Activated CD4-positive, alpha-beta T cell treated with anti-CD3 and anti-CD28 coated beads, Interleukin-2, amount 10 ng/mL, durations not matched to agents 7 days and 5 days (primary cell): ENCODE data around the gene ERAL1. TPM values are rescaled to one million over a fixed set of nuclear protein-coding genes. Genes with fewer than 3 reads are reported as not detected.
"Not testable (repeated sequence)": the region's sequence is repeated elsewhere in the genome, so short reads cannot be mapped to it uniquely, and the experiment has no call there.

ENCODE experiments used
- CTCF ChIA-PET: fragments of 350-600 bp; sonication (Branson Sonifier 250); formaldehyde crosslinking; loops from one replicate; lab custom pipeline; 2021; ENCODE audit warnings: antibody characterized with exemption; lab: Charles Lee
- POLR2A ChIA-PET: fragments of 350-600 bp; sonication (Branson Sonifier 250); formaldehyde crosslinking; loops from one replicate; lab custom pipeline; 2021; ENCODE audit warnings: antibody characterized with exemption; lab: Charles Lee
- DNase-seq: peaks from one replicate; pipeline ENCODE4 v3.0.0-alpha.2; 2020
- H3K27ac Mint-ChIP-seq: one replicate; pipeline ENCODE4 v1.8.0; 2021; ENCODE audit warnings: mild to moderate bottlenecking, moderate library complexity, mixed read lengths
- H3K27me3 Mint-ChIP-seq: one replicate; pipeline ENCODE4 v1.8.0; 2021; ENCODE audit warnings: mixed read lengths
- H3K36me3 Mint-ChIP-seq: one replicate; pipeline ENCODE4 v1.8.0; 2021; ENCODE audit warnings: low read depth, mixed read lengths
- H3K4me1 Mint-ChIP-seq: one replicate; pipeline ENCODE4 v1.8.0; 2021; ENCODE audit warnings: mixed read lengths
- H3K4me3 Mint-ChIP-seq: one replicate; pipeline ENCODE4 v1.8.0; 2021; ENCODE audit warnings: mild to moderate bottlenecking, moderate library complexity, mixed read lengths
- H3K9me3 Mint-ChIP-seq: one replicate; pipeline ENCODE4 v1.8.0; 2021; ENCODE audit warnings: mixed read lengths
- total RNA-seq, 2 experiments: library from RNA; stranded (reverse); gene quantifications; one replicate each; pipeline ENCODE4 v1.2.3, GENCODE V29; 2021

Gene ERAL1
- total RNA-seq, 2 experiments from 2014 or later, result 40.8 to 42.9 TPM

DNA sequence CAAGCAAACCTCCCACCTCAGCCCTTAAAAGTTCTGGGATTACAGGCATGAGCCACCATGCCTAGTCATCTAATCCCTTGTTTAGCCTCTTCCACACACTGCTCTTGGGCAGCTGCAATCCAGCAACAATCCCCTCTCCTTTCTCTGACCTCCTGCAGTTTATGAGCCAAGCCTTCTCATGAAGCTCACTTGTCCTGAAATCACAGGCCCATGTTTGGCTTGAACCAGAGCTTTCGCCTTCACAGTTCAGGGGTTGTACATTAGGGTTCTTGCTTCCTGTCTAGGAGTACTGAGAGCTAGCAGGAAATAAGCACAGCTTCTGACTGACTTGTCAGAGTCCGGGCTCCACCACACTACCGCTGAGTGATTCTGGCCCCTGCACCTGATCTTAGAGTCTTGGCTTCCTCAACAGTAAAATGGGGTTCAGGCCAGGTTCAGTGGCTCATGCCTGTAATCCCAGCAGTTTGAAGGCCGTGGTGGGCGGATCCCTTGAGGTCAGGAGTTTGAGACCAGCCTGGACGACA, 16.3 kb downstream of the ERAL1 start:
- CTCF ChIA-PET, result interaction anchor here (0.7 to 3.0 kb wide), 12 partner anchors 10 to 633 kb away, joined by 3 to 14 read pairs (median 4); partner anchors contain the start of gene DHRS13
- no peak overlapping the region for H3K4me3 Mint-ChIP-seq
- POLR2A ChIA-PET, result interaction anchor here (0.6 to 0.7 kb wide), 2 partner anchors 11 to 16 kb away, joined by 3 to 4 read pairs; no protein-coding TSS in a partner anchor
- H3K9me3 Mint-ChIP-seq, result no peaks in the 10 kb centered on the region
- H3K36me3 Mint-ChIP-seq, result peaks cover 2% of the 10 kb centered on the region
- H3K27ac Mint-ChIP-seq, result peak overlapping the region; percentile 93
- DNase-seq, result peak; percentile 61
- no peaks in the 10 kb centered on the region for H3K27me3 Mint-ChIP-seq
- peaks cover 14% of the 10 kb centered on the region for H3K4me1 Mint-ChIP-seq

- Mint-ChIP-seq H3K9me3 (no peaks in the 10 kb centered on the region), H3K4me1 (peaks cover 19% of the 10 kb centered on the region), H3K4me3 (no peak overlapping the region), H3K27ac (no peak overlapping the region), H3K27me3 (no peaks in the 10 kb centered on the region), H3K36me3 (peaks cover 12% of the 10 kb centered on the region)
- ChIA-PET CTCF (no interaction called here), POLR2A (no interaction called here)
- no peak for DNase-seq
Measured at GRCh38 chr17:28873839-28874238, 19.0 kb downstream of the ERAL1 start.

DNA sequence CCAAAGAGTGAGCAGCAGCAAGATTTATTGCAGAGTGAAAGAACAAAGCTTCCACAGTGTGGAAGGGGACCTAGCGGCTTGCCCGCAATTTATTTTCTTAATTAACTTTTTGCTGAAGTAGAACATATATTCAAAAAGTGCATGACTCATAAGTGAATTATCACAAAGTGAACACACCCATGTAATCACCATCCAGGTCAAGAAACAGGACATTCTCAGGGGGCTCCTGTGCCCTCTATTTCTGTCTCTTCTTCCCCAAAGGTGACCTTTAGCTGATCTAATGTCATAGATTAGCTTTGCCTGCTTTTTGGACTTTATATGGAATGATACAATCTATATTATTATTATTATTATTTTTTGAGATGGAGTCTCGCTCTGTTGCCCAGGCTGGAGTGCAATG, 19.9 kb downstream of the ERAL1 start:
- no peak for DNase-seq
- CTCF ChIA-PET, result interaction anchor here (0.7 to 1.2 kb wide), 3 partner anchors 24 to 72 kb away, joined by 3 to 5 read pairs (median 3); no protein-coding TSS in a partner anchor
- Mint-ChIP-seq H3K27me3 (no peaks in the 10 kb centered on the region), H3K36me3 (peaks cover 15% of the 10 kb centered on the region), H3K4me1 (peaks cover 21% of the 10 kb centered on the region), H3K27ac (no peak overlapping the region), H3K9me3 (no peaks in the 10 kb centered on the region), H3K4me3 (no peak overlapping the region)
- POLR2A ChIA-PET, result no interaction called here

- CTCF ChIA-PET, result interaction anchor here (0.9 kb wide), 1 partner anchor 150 kb away, joined by 4 read pairs; the partner anchor contains the start of gene TLCD1
- H3K9me3 Mint-ChIP-seq, result no peaks in the 10 kb centered on the region
- POLR2A ChIA-PET, result no interaction called here
- DNase-seq, result no peak
- no peak overlapping the region for H3K27ac Mint-ChIP-seq
- peaks cover 20% of the 10 kb centered on the region for H3K4me1 Mint-ChIP-seq
- no peak overlapping the region for H3K4me3 Mint-ChIP-seq
- no peaks in the 10 kb centered on the region for H3K27me3 Mint-ChIP-seq
- H3K36me3 Mint-ChIP-seq, result peaks cover 25% of the 10 kb centered on the region
Measured at GRCh38 chr17:28875848-28876550, 21.2 kb downstream of the ERAL1 start.

DNA sequence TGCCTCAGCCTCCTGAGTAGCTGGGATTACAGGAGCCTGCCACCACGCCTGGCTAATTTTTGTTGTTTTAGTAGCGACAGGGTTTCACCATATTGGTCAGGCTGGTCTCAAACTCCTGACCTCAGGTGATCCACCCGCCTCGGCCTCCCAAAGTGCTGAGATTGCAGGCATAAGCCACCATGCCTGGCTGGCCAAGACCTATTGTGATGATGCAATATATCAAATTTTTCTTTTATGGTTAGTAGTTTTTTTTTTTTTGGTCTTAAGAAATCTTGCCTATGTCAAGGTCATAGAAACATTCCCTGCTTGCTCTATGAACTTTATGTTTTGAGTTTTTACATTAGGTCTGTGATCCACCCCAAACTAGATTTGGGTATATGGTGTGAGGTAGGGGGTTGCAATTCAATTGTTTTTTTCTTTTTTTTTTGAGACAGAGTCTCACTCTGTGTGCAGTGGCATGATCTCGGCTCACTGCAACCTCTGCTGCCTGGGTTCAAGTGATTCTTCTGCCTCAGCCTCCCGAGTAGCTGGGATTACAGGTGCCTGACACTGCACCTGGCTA, 22.4 kb downstream of the ERAL1 start:
- H3K4me1 Mint-ChIP-seq, H3K9me3 Mint-ChIP-seq, POLR2A ChIA-PET, H3K27me3 Mint-ChIP-seq, CTCF ChIA-PET, H3K4me3 Mint-ChIP-seq, H3K27ac Mint-ChIP-seq, DNase-seq: not testable (repeated sequence)
- peaks cover 29% of the 10 kb centered on the region for H3K36me3 Mint-ChIP-seq

GRCh38 chr17:28878158-28878910, 23.5 kb downstream of the ERAL1 start:
- POLR2A ChIA-PET, result no interaction called here
- Mint-ChIP-seq H3K27ac (no peak overlapping the region), H3K4me1 (peaks cover 8% of the 10 kb centered on the region), H3K27me3 (no peaks in the 10 kb centered on the region), H3K36me3 (peaks cover 39% of the 10 kb centered on the region), H3K4me3 (no peak overlapping the region), H3K9me3 (no peaks in the 10 kb centered on the region)
- DNase-seq, result no peak
- CTCF ChIA-PET, result interaction anchor here (1.1 to 1.6 kb wide), 5 partner anchors 19 to 152 kb away, joined by 3 to 5 read pairs (median 3); partner anchors contain the start of gene FLOT2

DNA sequence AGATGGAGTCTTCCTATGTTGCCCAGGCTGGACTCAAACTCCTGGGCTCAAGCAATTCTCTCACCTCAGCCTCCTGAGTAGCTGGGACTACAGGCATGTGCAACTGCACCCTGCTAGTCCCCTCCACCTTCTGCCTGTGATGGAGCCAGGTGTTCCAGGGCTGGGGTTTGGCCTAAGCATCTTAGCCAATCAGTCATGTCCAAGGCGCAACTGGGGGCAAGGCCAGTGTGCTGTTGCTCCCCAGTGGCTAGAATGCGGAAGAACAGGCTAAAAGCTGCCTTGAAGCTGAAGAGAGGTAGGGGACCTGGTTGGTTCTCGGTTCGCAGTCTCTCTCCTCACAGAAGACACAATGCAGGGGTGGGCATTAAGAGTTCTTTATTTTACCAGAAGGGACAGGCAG, 24.2 kb downstream of the ERAL1 start:
- no peaks in the 10 kb centered on the region for H3K27me3 Mint-ChIP-seq
- DNase-seq, result no peak
- peaks cover 8% of the 10 kb centered on the region for H3K4me1 Mint-ChIP-seq
- POLR2A ChIA-PET, result no interaction called here
- H3K27ac Mint-ChIP-seq, result no peak overlapping the region
- H3K9me3 Mint-ChIP-seq, result no peaks in the 10 kb centered on the region
- CTCF ChIA-PET, result interaction anchor here (1.0 to 2.3 kb wide), 8 partner anchors 10 to 152 kb away, joined by 3 to 8 read pairs (median 3); partner anchors contain the start of gene FLOT2
- H3K4me3 Mint-ChIP-seq, result no peak overlapping the region
- H3K36me3 Mint-ChIP-seq, result peaks cover 40% of the 10 kb centered on the region

DNA sequence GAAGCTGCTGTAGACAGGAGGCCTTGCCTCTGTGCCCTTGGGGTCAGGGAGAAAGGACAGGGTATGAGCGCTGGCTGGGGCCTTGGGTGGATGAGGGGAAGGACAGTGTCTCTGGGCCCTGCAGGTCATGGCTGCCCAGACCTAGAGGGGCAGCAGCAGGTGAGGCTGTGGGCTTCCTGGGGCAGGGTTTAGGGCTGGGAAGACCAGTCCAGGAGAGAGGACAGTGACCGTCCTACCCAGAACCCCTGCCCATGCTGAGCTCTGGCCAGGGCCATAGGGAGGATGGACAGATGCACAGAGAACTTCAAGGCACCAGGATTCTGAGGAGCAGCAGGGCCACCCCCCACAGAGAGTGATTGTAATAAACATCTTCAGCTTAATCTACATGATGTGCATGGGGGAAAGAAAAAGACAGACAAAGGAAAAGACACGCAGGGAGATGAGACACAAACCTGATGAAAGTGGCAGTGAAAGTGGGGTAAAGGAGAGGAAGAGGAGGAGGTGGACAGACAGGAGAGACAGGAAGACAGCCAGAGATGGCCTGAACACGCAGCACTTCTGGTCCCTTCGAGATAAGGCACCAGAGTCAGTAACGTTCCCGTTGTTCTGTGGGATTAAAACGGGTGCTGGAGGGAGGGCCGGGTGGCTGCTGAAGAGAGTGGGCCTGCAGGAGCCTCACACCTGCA, 25.2 kb downstream of the ERAL1 start:
- CTCF ChIA-PET, result interaction anchor here (1.0 to 2.3 kb wide), 7 partner anchors 11 to 153 kb away, joined by 3 to 8 read pairs (median 3); partner anchors contain the start of gene FLOT2
- peaks cover 8% of the 10 kb centered on the region for H3K4me1 Mint-ChIP-seq
- no peaks in the 10 kb centered on the region for H3K9me3 Mint-ChIP-seq
- peak overlapping the region; percentile 78 for H3K27ac Mint-ChIP-seq
- POLR2A ChIA-PET, result interaction anchor here (0.6 kb wide), 1 partner anchor 155 kb away, joined by 5 read pairs; no protein-coding TSS in a partner anchor
- H3K4me3 Mint-ChIP-seq, result no peak overlapping the region
- H3K27me3 Mint-ChIP-seq, result no peaks in the 10 kb centered on the region
- H3K36me3 Mint-ChIP-seq, result peaks cover 48% of the 10 kb centered on the region
- no peak for DNase-seq

GRCh38 chr17:28880572-28880945, 25.7 kb downstream of the ERAL1 start:
- Mint-ChIP-seq H3K4me1 (peaks cover 8% of the 10 kb centered on the region), H3K4me3 (no peak overlapping the region), H3K27me3 (no peaks in the 10 kb centered on the region), H3K27ac (no peak overlapping the region), H3K36me3 (peaks cover 52% of the 10 kb centered on the region), H3K9me3 (no peaks in the 10 kb centered on the region)
- no peak for DNase-seq
- CTCF ChIA-PET, result interaction anchor here (2.3 kb wide), 1 partner anchor 11 kb away, joined by 8 read pairs; no protein-coding TSS in a partner anchor
- POLR2A ChIA-PET, result interaction anchor here (0.6 kb wide), 1 partner anchor 155 kb away, joined by 5 read pairs; no protein-coding TSS in a partner anchor

DNA sequence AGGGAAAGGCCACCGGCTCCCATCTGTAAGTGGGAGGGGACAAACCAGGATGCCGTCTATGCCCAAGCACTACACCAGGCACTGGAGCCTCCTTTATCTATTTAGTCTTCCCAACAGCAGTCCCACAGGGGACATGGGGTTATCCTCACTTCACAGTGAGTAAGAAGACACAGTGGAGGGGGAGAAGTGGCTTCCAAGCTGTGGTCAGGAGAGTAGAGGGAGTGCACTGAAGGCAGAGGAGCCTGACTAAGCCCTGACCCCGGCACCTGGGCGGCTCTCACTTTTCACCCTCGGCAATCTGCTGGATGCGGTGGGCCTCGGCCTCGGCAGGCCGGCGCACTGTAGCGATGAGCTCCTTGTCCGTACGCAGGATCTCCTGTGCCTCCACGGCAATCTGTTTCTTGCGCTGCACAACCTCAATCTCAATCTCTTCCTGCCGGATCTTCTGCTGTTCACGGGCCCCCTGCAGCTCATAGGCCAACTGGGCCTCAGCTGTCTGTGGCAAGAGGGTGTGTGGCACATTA, 26.8 kb downstream of the ERAL1 start:
- CTCF ChIA-PET, result interaction anchor here (1.1 to 2.3 kb wide), 7 partner anchors 9 to 118 kb away, joined by 3 to 9 read pairs (median 5); no protein-coding TSS in a partner anchor
- peaks cover 52% of the 10 kb centered on the region for H3K36me3 Mint-ChIP-seq
- peaks cover 7% of the 10 kb centered on the region for H3K4me1 Mint-ChIP-seq
- H3K9me3 Mint-ChIP-seq, result no peaks in the 10 kb centered on the region
- POLR2A ChIA-PET, result no interaction called here
- no peak overlapping the region for H3K27ac Mint-ChIP-seq
- no peak for DNase-seq
- H3K27me3 Mint-ChIP-seq, result no peaks in the 10 kb centered on the region
- H3K4me3 Mint-ChIP-seq, result no peak overlapping the region

- H3K36me3 Mint-ChIP-seq, result peaks cover 55% of the 10 kb centered on the region
- POLR2A ChIA-PET, result interaction anchor here (1.0 kb wide), 1 partner anchor 11 kb away, joined by 3 read pairs; no protein-coding TSS in a partner anchor
Measured at GRCh38 chr17:28882154-28882895, 27.5 kb downstream of the ERAL1 start.

More at GRCh38 chr17:28882154-28882895, 27.5 kb downstream of the ERAL1 start:
- Mint-ChIP-seq H3K27me3 (no peaks in the 10 kb centered on the region), H3K4me3 (no peak overlapping the region), H3K27ac (no peak overlapping the region), H3K4me1 (peaks cover 9% of the 10 kb centered on the region), H3K9me3 (no peaks in the 10 kb centered on the region)
- no peak for DNase-seq
- CTCF ChIA-PET, result interaction anchor here (1.1 to 1.8 kb wide), 6 partner anchors 8 to 119 kb away, joined by 3 to 9 read pairs (median 4); no protein-coding TSS in a partner anchor
